Esophagus squamous epithelium (tissue), 5 donors: ENCODE measurements around the gene TNNC2. TPM values are rescaled to one million over a fixed set of nuclear protein-coding genes. Genes with fewer than 3 reads are reported as not detected.
A peak's percentile ranks its signal among the peaks of the same experiment; 100 is the strongest.

ENCODE experiments used
- DNase-seq: peaks from one replicate; lab custom pipeline; 2025; lab: John Stamatoyannopoulos, UW
- H3K27ac ChIP-seq, 4 donors: fragments of 200-600 bp; sonication (generic); one replicate each; pipeline ENCODE4 v1.5.1; 2016 to 2019; ENCODE audit warnings: mild to moderate bottlenecking in 1 of 4
- H3K27me3 ChIP-seq, 4 donors: fragments of 200-600 bp; sonication (generic); 1 replicate in 3 of 4; 2 replicates in 1 of 4; pipeline versions ENCODE4 v1.5.1 to v1.6.0; 2017 to 2021; ENCODE audit warnings: antibody characterized with exemption in 1 of 4
- H3K36me3 ChIP-seq, 3 donors: fragments of 200-600 bp; sonication (generic); one replicate each; pipeline ENCODE4 v1.5.1; 2016 to 2019
- H3K4me1 ChIP-seq, 3 donors: fragments of 200-600 bp; sonication (generic); one replicate each; pipeline ENCODE4 v1.5.1; 2017 to 2019
- H3K4me3 ChIP-seq, 4 donors: fragments of 200-600 bp; sonication (generic); 1 replicate in 3 of 4; 2 replicates in 1 of 4; pipeline ENCODE4 v1.5.1; 2016 to 2019; ENCODE audit warnings: mild to moderate bottlenecking in 2 of 4, moderate library complexity in 1 of 4
- H3K9me3 ChIP-seq, 3 donors: fragments of 200-600 bp; sonication (generic); one replicate each; pipeline ENCODE4 v1.5.1; 2016 to 2019
- CTCF ChIP-seq, 6 experiments: fragments of 450-650 bp in 4 of 6; fragments of 200-600 bp in 2 of 6; sonication (generic) in 2 of 6; IDR thresholded peaks; one replicate each; pipeline ENCODE4 v1.5.1; 2016 to 2019; ENCODE audit warnings: antibody characterized with exemption in 6 of 6, mild to moderate bottlenecking in 4 of 6, moderate library complexity in 4 of 6
- POLR2A ChIP-seq, 4 donors: fragments of 450-650 bp; IDR thresholded peaks; one replicate each; pipeline ENCODE4 v1.6.1; 2017; ENCODE audit warnings: antibody characterized with exemption in 4 of 4, mild to moderate bottlenecking in 4 of 4, moderate library complexity in 3 of 4
- WGBS, 2 donors: methylation state at CpG; one replicate each; pipeline ENCODE4 v1.1.5; 2018; 5-methylcytosine and 5-hydroxymethylcytosine counted together
- intact Hi-C: fragments of 100-400 bp; cut with DNase I; formaldehyde crosslinking; loops from one replicate; pipeline ENCODE4 v1.15.0; 2022
- total RNA-seq, 4 donors: library from RNA; depleted of rRNA; stranded (reverse); fragments of >200 nt; gene quantifications; one replicate each; pipeline ENCODE4 v1.1.0, GENCODE V29; 2016
- donor health status: DM: yes; HTN: yes; CAD: no.

Gene TNNC2
- total RNA-seq, 4 donors from 2014 or later, result 1.1 TPM; not detected in 3

GRCh38 chr20:45817376-45818194, 9.5 kb downstream of the TNNC2 start:
- DNase-seq, result no peak
- intact Hi-C loops, result loop anchor here (10.0 kb wide), 1 partner anchor 147 kb away; no protein-coding TSS in a partner anchor
- peaks cover 0 to 11% (median 0%) of the 10 kb centered on the region in 4 donors for H3K27me3 ChIP-seq

GRCh38 chr20:45816951-45817350, 10.2 kb downstream of the TNNC2 start:
- Histone ChIP-seq H3K4me3 (no peak overlapping the region), H3K27me3 (peaks cover 0 to 4% (median 0%) of the 10 kb centered on the region in 4 donors), H3K36me3 (no peaks in the 10 kb centered on the region), H3K4me1 (peaks cover 5 to 31% (median 9%) of the 10 kb centered on the region in 3 donors), H3K9me3 (no peaks in the 10 kb centered on the region), H3K27ac (peak overlapping the region in 1 of 4 donors; percentile 28)
- no peak for DNase-seq
- 89 to 98% methylated on average over 2 to 3 of the region's 3 CpGs for WGBS, 2 donors
- TF ChIP-seq CTCF (IDR thresholded peaks at IDR 0.05) (no peak), POLR2A (IDR thresholded peaks at IDR 0.05) (no peak)
- intact Hi-C loops, result loop anchor here (10.0 kb wide), 1 partner anchor 148 kb away; no protein-coding TSS in a partner anchor

More at GRCh38 chr20:45817376-45818194, 9.5 kb downstream of the TNNC2 start:
- peaks cover 7 to 32% (median 8%) of the 10 kb centered on the region in 3 donors for H3K4me1 ChIP-seq
- H3K27ac ChIP-seq, result peak overlapping the region in 2 of 4 donors; percentile 6 to 28
- TF ChIP-seq POLR2A (IDR thresholded peaks at IDR 0.05) (no peak), CTCF (IDR thresholded peaks at IDR 0.05) (no peak)
- no peaks in the 10 kb centered on the region for H3K9me3 ChIP-seq
- H3K36me3 ChIP-seq, result no peaks in the 10 kb centered on the region
- no peak overlapping the region for H3K4me3 ChIP-seq
- 56 to 67% methylated on average over 6 of the region's 9 CpGs for WGBS, 2 donors

GRCh38 chr20:45814314-45814713, 12.8 kb downstream of the TNNC2 start:
- H3K27me3 ChIP-seq, result no peaks in the 10 kb centered on the region
- intact Hi-C loops, result loop anchor here (10.0 kb wide), 1 partner anchor 150 kb away; no protein-coding TSS in a partner anchor
- H3K4me3 ChIP-seq, result no peak overlapping the region
- H3K36me3 ChIP-seq, result peaks cover 7 to 24% (median 17%) of the 10 kb centered on the region in 3 donors
- no peak for DNase-seq
- no peak for TF ChIP-seq CTCF (IDR thresholded peaks at IDR 0.05)
- no peak for TF ChIP-seq POLR2A (IDR thresholded peaks at IDR 0.05)
- 81 to 97% methylated on average over 3 of the region's 3 CpGs for WGBS, 2 donors
- H3K27ac ChIP-seq, result no peak overlapping the region
- H3K9me3 ChIP-seq, result no peaks in the 10 kb centered on the region
- H3K4me1 ChIP-seq, result peaks cover 8 to 38% (median 12%) of the 10 kb centered on the region in 3 donors

GRCh38 chr20:45813489-45813888, 13.6 kb downstream of the TNNC2 start:
- no peaks in the 10 kb centered on the region for H3K27me3 ChIP-seq
- peaks cover 7 to 32% (median 22%) of the 10 kb centered on the region in 3 donors for H3K36me3 ChIP-seq
- no peak overlapping the region for H3K27ac ChIP-seq
- H3K4me3 ChIP-seq, result peak overlapping the region in 3 of 4 donors; percentile 60 to 79 (median 67)
- no peaks in the 10 kb centered on the region for H3K9me3 ChIP-seq
- no peak for DNase-seq
- peaks cover 8 to 38% (median 12%) of the 10 kb centered on the region in 3 donors for H3K4me1 ChIP-seq
- intact Hi-C loops, result loop anchor here (10.0 kb wide), 1 partner anchor 151 kb away; no protein-coding TSS in a partner anchor
- TF ChIP-seq CTCF (IDR thresholded peaks at IDR 0.05), result no peak
- no peak for TF ChIP-seq POLR2A (IDR thresholded peaks at IDR 0.05)
- 60 to 65% methylated on average over 6 to 7 of the region's 7 CpGs for WGBS, 2 donors

- TF ChIP-seq POLR2A (IDR thresholded peaks at IDR 0.05) (no peak), CTCF (IDR thresholded peaks at IDR 0.05) (no peak)
- intact Hi-C loops, result loop anchor here (10.0 kb wide), 1 partner anchor 152 kb away; no protein-coding TSS in a partner anchor
- H3K36me3 ChIP-seq, result peaks cover 7 to 37% (median 26%) of the 10 kb centered on the region in 3 donors
- DNase-seq, result no peak
- H3K27me3 ChIP-seq, result no peaks in the 10 kb centered on the region
- no peaks in the 10 kb centered on the region for H3K9me3 ChIP-seq
- peak overlapping the region in 3 of 4 donors; percentile 56 to 76 (median 68) for H3K27ac ChIP-seq
- H3K4me3 ChIP-seq, result peak overlapping the region; percentile 60 to 79 (median 65)
- WGBS, 2 donors, result 0 to 6% methylated on average over 2 to 10 of the region's 11 CpGs
- peaks cover 8 to 38% (median 12%) of the 10 kb centered on the region in 3 donors for H3K4me1 ChIP-seq
Measured at GRCh38 chr20:45813006-45813340, 14.1 kb downstream of the TNNC2 start.
